Muscle layer of duodenum (tissue), 2 donors: Measurements from ENCODE around the gene RXRG.

Source experiments
- H3K27ac ChIP-seq: one replicate; pipeline ENCODE4 v1.7.0; 2013; ENCODE audit warnings: mild to moderate bottlenecking, low read length
- H3K27me3 ChIP-seq: one replicate; pipeline ENCODE4 v1.7.0; 2013; ENCODE audit warnings: low read depth, mild to moderate bottlenecking, control low read depth, low read length
- H3K36me3 ChIP-seq, 2 donors: one replicate each; pipeline ENCODE4 v1.7.0; 2013; ENCODE audit warnings: low read length in 2 of 2, control low read depth in 1 of 2, mild to moderate bottlenecking in 1 of 2; ENCODE audit not compliant: insufficient read depth in 2 of 2, control insufficient read depth in 1 of 2
- H3K4me1 ChIP-seq, 2 donors: one replicate each; pipeline ENCODE4 v1.7.0; 2013; ENCODE audit warnings: low read length in 2 of 2, mild to moderate bottlenecking in 2 of 2, control low read depth in 1 of 2, moderate library complexity in 1 of 2; ENCODE audit not compliant: insufficient read depth in 2 of 2, control insufficient read depth in 1 of 2
- H3K4me3 ChIP-seq, 2 donors: one replicate each; pipeline ENCODE4 v1.7.0; 2013; ENCODE audit warnings: low read length in 2 of 2, low read depth in 1 of 2, mild to moderate bottlenecking in 1 of 2
- H3K9me3 ChIP-seq, 2 donors: one replicate each; pipeline ENCODE4 v1.7.0; 2013; ENCODE audit warnings: low read length in 2 of 2, control low read depth in 1 of 2, mild to moderate bottlenecking in 1 of 2; ENCODE audit not compliant: control insufficient read depth in 1 of 2
- donor health status: healthy.

RXRG gene

DNA sequence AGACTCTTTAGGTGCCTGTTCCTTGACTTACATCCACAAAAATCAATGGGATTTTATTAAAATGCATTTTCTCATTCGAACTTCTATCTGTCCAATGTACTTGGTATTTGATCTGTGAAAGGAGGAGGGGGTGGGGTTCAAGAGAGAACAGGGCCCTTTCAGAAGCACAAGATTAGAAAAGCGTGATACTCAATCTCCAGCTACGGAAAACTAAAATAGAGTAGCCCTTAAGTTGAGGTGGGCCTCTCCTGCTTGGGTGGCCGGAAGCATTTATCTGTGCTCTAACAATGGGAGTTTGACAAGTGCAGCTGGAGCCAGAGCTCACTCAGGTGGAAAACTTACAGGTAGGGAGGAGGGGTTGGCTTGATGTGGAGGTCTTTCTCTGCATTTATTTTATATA lies 462 bp upstream of the RXRG start:
- peaks cover 12% of the 10 kb centered on the region for H3K27me3 ChIP-seq
- peaks cover 0 to 8% of the 10 kb centered on the region in 2 donors for H3K4me1 ChIP-seq
- H3K4me3 ChIP-seq: peak overlapping the region in 1 of 2 donors; percentile 57
- H3K9me3 ChIP-seq: no peaks in the 10 kb centered on the region
- H3K27ac ChIP-seq: no peak overlapping the region
- H3K36me3 ChIP-seq: no peaks in the 10 kb centered on the region

DNA sequence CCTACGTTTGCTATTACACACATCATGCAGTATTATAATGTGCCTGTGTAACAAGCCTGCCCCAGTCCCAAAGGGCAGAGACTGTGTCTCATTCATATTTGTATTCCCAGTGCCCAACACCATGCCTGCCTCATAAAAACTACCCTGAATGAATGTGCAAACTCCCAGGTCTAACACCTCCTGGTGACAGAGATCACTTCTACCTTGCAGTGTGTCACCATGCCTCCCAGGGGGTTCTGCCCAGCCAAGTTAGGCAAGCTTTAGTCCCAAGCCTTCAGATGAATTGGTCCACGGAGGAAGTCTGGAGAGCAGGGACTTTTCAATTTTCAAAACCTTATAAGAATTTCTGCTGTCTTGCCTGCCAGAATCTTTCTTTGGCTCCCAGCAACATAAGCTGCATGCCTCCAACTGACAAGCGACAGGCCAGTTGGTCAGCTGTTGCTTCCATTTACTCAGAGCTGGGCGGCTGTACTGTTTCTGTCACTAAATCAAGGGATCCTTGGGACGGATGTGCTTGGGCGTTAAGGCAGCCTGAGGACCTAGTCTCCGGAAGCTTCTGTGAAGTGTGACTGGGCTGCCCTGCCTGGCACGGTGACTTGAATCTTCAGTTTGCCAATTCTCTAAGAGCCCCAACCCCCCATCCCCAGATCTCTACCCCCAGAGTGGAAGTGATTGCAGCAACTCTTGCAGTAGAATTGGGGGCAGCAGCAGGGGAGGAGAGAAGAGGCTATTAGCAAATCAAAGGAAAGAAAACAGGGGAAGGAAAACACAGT lies 1.2 kb downstream of the RXRG start:
- Histone ChIP-seq H3K9me3 (no peaks in the 10 kb centered on the region), H3K36me3 (no peaks in the 10 kb centered on the region), H3K4me1 (peaks cover 0 to 8% of the 10 kb centered on the region in 2 donors), H3K27ac (no peak overlapping the region), H3K4me3 (peak overlapping the region; percentile 35 to 57), H3K27me3 (peaks cover 12% of the 10 kb centered on the region)

DNA sequence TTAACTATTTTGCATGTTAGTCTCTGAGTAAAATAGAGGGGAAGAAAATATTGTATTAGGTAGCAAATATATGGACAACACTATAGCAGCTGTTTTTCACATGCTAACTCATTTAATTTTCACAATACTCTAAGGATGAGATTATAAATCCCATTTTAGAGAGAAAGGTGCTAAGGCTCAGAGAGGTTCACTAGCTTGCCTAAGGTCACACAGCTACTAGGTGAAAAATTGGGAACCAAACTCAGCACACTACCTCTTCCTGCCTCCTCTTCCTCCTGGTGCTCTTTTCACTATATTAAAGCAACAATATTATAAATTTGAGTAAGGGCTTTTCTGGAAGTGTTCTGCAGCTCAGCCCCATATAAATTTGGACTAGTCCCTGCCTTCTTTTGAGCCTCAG lies 2.3 kb downstream of the RXRG start:
- Histone ChIP-seq H3K27ac (no peak overlapping the region), H3K27me3 (peaks cover 12% of the 10 kb centered on the region), H3K9me3 (no peaks in the 10 kb centered on the region)

GRCh38 chr1:165442053-165442452 lies 2.9 kb downstream of the RXRG start:
- H3K27me3 ChIP-seq: peaks cover 12% of the 10 kb centered on the region
- peaks cover 0 to 8% of the 10 kb centered on the region in 2 donors for H3K4me1 ChIP-seq

More for the DNA sequence above, 2.3 kb downstream of the RXRG start:
- Histone ChIP-seq H3K36me3 (no peaks in the 10 kb centered on the region), H3K4me3 (no peak overlapping the region), H3K4me1 (peaks cover 0 to 8% of the 10 kb centered on the region in 2 donors)

GRCh38 chr1:165441166-165441880 lies 3.6 kb downstream of the RXRG start:
- Histone ChIP-seq H3K4me1 (peaks cover 0 to 8% of the 10 kb centered on the region in 2 donors), H3K9me3 (no peaks in the 10 kb centered on the region), H3K36me3 (no peaks in the 10 kb centered on the region), H3K27ac (no peak overlapping the region), H3K27me3 (peaks cover 12% of the 10 kb centered on the region), H3K4me3 (no peak overlapping the region)

More at GRCh38 chr1:165442053-165442452, 2.9 kb downstream of the RXRG start:
- H3K4me3 ChIP-seq: no peak overlapping the region
- no peaks in the 10 kb centered on the region for H3K36me3 ChIP-seq
- H3K9me3 ChIP-seq: no peaks in the 10 kb centered on the region
- no peak overlapping the region for H3K27ac ChIP-seq

DNA sequence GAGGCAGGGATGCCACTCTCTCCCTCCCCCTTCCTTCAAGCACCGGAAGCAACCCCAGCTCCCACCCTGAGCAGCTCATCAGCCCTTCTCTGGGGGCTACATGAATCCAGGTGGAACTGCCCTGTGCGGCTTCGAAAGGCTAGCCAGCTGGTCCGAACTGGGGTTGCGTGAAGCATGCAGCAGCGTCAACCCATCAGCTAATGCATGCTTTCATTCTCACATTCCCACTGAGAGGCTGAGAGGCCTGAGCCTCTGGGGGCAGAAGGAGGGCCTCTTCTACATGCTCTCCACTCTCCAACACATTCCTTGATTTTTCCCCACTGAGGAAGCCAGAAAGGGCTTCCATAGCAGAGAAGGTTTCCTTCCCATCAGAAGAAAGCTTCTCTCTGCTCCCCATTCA lies 5.6 kb downstream of the RXRG start:
- Histone ChIP-seq H3K27ac (no peak overlapping the region), H3K4me3 (no peak overlapping the region), H3K36me3 (no peaks in the 10 kb centered on the region)

GRCh38 chr1:165436994-165437393 lies 7.9 kb downstream of the RXRG start:
- H3K27ac ChIP-seq: no peak overlapping the region
- no peaks in the 10 kb centered on the region for H3K27me3 ChIP-seq
- H3K36me3 ChIP-seq: no peaks in the 10 kb centered on the region
- no peaks in the 10 kb centered on the region for H3K4me1 ChIP-seq
- no peak overlapping the region for H3K4me3 ChIP-seq
- no peaks in the 10 kb centered on the region for H3K9me3 ChIP-seq

More for the DNA sequence above, 5.6 kb downstream of the RXRG start:
- peaks cover 0 to 1% of the 10 kb centered on the region in 2 donors for H3K4me1 ChIP-seq
- no peaks in the 10 kb centered on the region for H3K9me3 ChIP-seq
- no peaks in the 10 kb centered on the region for H3K27me3 ChIP-seq

- H3K27me3 ChIP-seq: no peaks in the 10 kb centered on the region
Measured at GRCh38 chr1:165435801-165436200, 9.1 kb downstream of the RXRG start.

GRCh38 chr1:165434281-165434680 lies 10.6 kb downstream of the RXRG start:
- Histone ChIP-seq H3K27ac (no peak overlapping the region), H3K36me3 (no peaks in the 10 kb centered on the region), H3K9me3 (no peaks in the 10 kb centered on the region), H3K4me3 (no peak overlapping the region), H3K27me3 (no peaks in the 10 kb centered on the region), H3K4me1 (no peaks in the 10 kb centered on the region)

More at GRCh38 chr1:165435801-165436200, 9.1 kb downstream of the RXRG start:
- H3K9me3 ChIP-seq: no peaks in the 10 kb centered on the region
- H3K4me3 ChIP-seq: no peak overlapping the region
- H3K27ac ChIP-seq: no peak overlapping the region
- H3K4me1 ChIP-seq: no peaks in the 10 kb centered on the region
- H3K36me3 ChIP-seq: no peaks in the 10 kb centered on the region

DNA sequence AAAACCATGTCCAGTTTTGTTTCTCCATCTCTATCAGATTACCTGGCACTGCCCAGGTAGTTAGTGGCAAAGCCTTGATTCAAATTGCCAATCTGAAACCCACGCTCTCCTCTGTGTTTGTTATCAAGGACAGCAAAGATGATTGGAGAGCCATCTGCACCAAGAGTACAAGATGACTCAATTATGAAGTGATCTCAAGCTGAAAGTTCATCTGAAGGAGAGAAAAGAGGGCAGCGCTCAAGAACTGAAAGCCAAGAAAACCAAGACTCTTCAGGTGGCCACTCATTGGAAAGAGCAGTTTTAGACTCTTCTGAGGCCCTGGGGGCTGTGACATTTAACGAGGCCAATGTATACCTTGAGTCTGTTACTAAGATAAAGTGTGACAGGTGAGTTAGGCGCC lies 13.8 kb downstream of the RXRG start:
- Histone ChIP-seq H3K27ac (no peak overlapping the region), H3K36me3 (no peaks in the 10 kb centered on the region), H3K4me3 (no peak overlapping the region), H3K9me3 (no peaks in the 10 kb centered on the region), H3K27me3 (no peaks in the 10 kb centered on the region), H3K4me1 (no peaks in the 10 kb centered on the region)

- Histone ChIP-seq H3K4me1 (peaks cover 6 to 9% of the 10 kb centered on the region in 2 donors), H3K9me3 (no peaks in the 10 kb centered on the region), H3K36me3 (no peaks in the 10 kb centered on the region), H3K27me3 (no peaks in the 10 kb centered on the region), H3K27ac (no peak overlapping the region), H3K4me3 (no peak overlapping the region)
Measured at GRCh38 chr1:165426745-165427144, 18.2 kb downstream of the RXRG start.
